Subcutaneous adipose tissue (tissue), 4 donors: ENCODE results near the gene ELAVL1. TPM values are rescaled to one million over a fixed set of nuclear protein-coding genes. Genes with fewer than 3 reads are reported as not detected.

Source experiments
- CTCF ChIP-seq: fragments of 450-650 bp; IDR thresholded peaks from one replicate; pipeline ENCODE4 v1.5.1; 2016; ENCODE audit warnings: low read depth, mild to moderate bottlenecking, control low read depth, antibody characterized with exemption, moderate library complexity
- total RNA-seq, 4 donors: library from RNA; depleted of rRNA; stranded (reverse); fragments of >200 nt; gene quantifications; one replicate each; pipeline ENCODE4 v1.1.0, GENCODE V29; 2016

Gene ELAVL1
- total RNA-seq, 4 donors from 2014 or later: 17.8 to 30.7 (median 26.1) TPM

- no peak for TF ChIP-seq CTCF
Observed at GRCh38 chr19:7931221-7932061, 74.0 kb downstream of the ELAVL1 start.

GRCh38 chr19:7930765-7931164 lies 74.7 kb downstream of the ELAVL1 start:
- TF ChIP-seq CTCF: no peak

GRCh38 chr19:7928741-7929701 lies 76.4 kb downstream of the ELAVL1 start:
- TF ChIP-seq CTCF: no peak

- TF ChIP-seq CTCF: no peak
Observed at GRCh38 chr19:7928334-7928706, 77.1 kb downstream of the ELAVL1 start.

- TF ChIP-seq CTCF: no peak
Observed at GRCh38 chr19:7927605-7928333, 77.7 kb downstream of the ELAVL1 start.

- no peak for TF ChIP-seq CTCF
Observed at GRCh38 chr19:7926727-7927604, 78.5 kb downstream of the ELAVL1 start.
